PC-9 (cell line): ENCODE results near the gene CALN1. TPM values are rescaled to one million over a fixed set of nuclear protein-coding genes. Genes with fewer than 3 reads are reported as not detected.

ENCODE experiments used
- BruUV-seq: library from RNA; stranded (reverse); fragments of 400-500 nt; replicated peaks from 2 replicates; lab custom pipeline; 2021; lab: Mats Ljungman, UMichigan
- CTCF ChIA-PET: fragments of 300-600 bp; sonication (Branson Sonifier 250); formaldehyde crosslinking; loops from one replicate; lab custom pipeline; 2022; ENCODE audit warnings: antibody characterized with exemption; lab: Charles Lee
- POLR2A ChIA-PET: fragments of 300-600 bp; sonication (Branson Sonifier 250); formaldehyde crosslinking; loops from one replicate; lab custom pipeline; 2022; ENCODE audit warnings: antibody characterized with exemption; ENCODE audit not compliant: unreplicated experiment; lab: Charles Lee
- DNase-seq, 2 experiments: peaks; one replicate each; pipeline versions ENCODE4 v3.0.0 to v3.0.0-alpha.2; 2015 to 2022; ENCODE audit warnings: mixed read lengths in 1 of 2
- H2AFZ ChIP-seq: fragments of 200-600 bp; sonication (generic); 2 replicates; pipeline ENCODE4 v1.8.1; 2017; ENCODE audit warnings: antibody characterized with exemption
- H3F3A ChIP-seq: fragments of 200-600 bp; sonication (generic); 2 replicates; pipeline ENCODE4 v1.8.1; 2017; ENCODE audit warnings: antibody characterized with exemption, mild to moderate bottlenecking, low read depth; ENCODE audit not compliant: insufficient read depth
- H3K27ac ChIP-seq: fragments of 200-600 bp; sonication (generic); 2 replicates; pipeline ENCODE4 v1.6.1; 2016; ENCODE audit warnings: mixed run types
- H3K27me3 ChIP-seq: fragments of 200-600 bp; sonication (generic); 2 replicates; pipeline ENCODE4 v1.6.1; 2016; ENCODE audit warnings: low read depth, mixed run types; ENCODE audit not compliant: insufficient read depth
- H3K36me3 ChIP-seq: fragments of 200-600 bp; sonication (generic); 2 replicates; pipeline ENCODE4 v1.6.1; 2016; ENCODE audit warnings: low read depth, mixed run types
- H3K4me1 ChIP-seq: fragments of 200-600 bp; sonication (generic); replicated peaks from 2 replicates; pipeline ENCODE4 v1.6.1; 2016; ENCODE audit warnings: mixed run types; ENCODE audit not compliant: insufficient read depth
- H3K4me2 ChIP-seq: fragments of 200-600 bp; sonication (generic); 2 replicates; pipeline ENCODE4 v1.6.1; 2017; ENCODE audit warnings: mixed run types
- H3K4me3 ChIP-seq: fragments of 200-600 bp; sonication (generic); 2 replicates; pipeline ENCODE4 v1.6.1; 2016; ENCODE audit warnings: mixed run types
- H3K79me2 ChIP-seq: fragments of 200-600 bp; sonication (generic); 2 replicates; pipeline ENCODE4 v1.6.1; 2017; ENCODE audit warnings: low read depth, mixed run types
- H3K9me2 ChIP-seq: fragments of 200-600 bp; sonication (generic); 2 replicates; pipeline ENCODE4 v1.8.1; 2017; ENCODE audit warnings: mild to moderate bottlenecking; ENCODE audit not compliant: insufficient read depth
- H3K9me3 ChIP-seq: fragments of 200-600 bp; sonication (generic); 2 replicates; pipeline ENCODE4 v1.8.1; 2016; ENCODE audit warnings: low read depth; ENCODE audit not compliant: insufficient read depth
- H4K20me1 ChIP-seq: fragments of 200-600 bp; sonication (generic); 2 replicates; pipeline ENCODE4 v1.8.1; 2017; ENCODE audit not compliant: insufficient read depth
- CTCF ChIP-seq: fragments of 200-600 bp; sonication (generic); conservative IDR thresholded peaks from 2 replicates; pipeline ENCODE4 v1.6.1; 2017; ENCODE audit warnings: mixed run types, antibody characterized with exemption, mild to moderate bottlenecking, moderate library complexity
- EZH2 ChIP-seq: fragments of 200-600 bp; sonication (generic); IDR thresholded peaks from 2 replicates; pipeline ENCODE4 v1.8.0; 2017; ENCODE audit warnings: antibody characterized with exemption, low read depth
- intact Hi-C: fragments of 100-400 bp; cut with micrococcal nuclease; formaldehyde crosslinking; loops from one replicate; pipeline ENCODE4 v1.10.0; 2022; ENCODE audit not compliant: unreplicated experiment
- total RNA-seq: library from RNA; stranded (reverse); gene quantifications from 2 replicates; pipeline ENCODE4 v1.2.3, GENCODE V29; 2021

CALN1 gene
- total RNA-seq, 1 experiment from 2014 or later = not detected

GRCh38 chr7:72334066-72334465 lies 78.1 kb downstream of the CALN1 start:
- Histone ChIP-seq H3F3A (no peaks in the 10 kb centered on the region), H3K9me3 (no peaks in the 10 kb centered on the region; the same call in 1 of the 2 replicates), H4K20me1 (no peaks in the 10 kb centered on the region), H2AFZ (no peak overlapping the region), H3K4me3 (no peak overlapping the region), H3K4me2 (no peak overlapping the region), H3K27me3 (0 out of 2 replicates have a peak, but pooled peaks cover 4% of the 10 kb centered on the region), H3K36me3 (no peaks in the 10 kb centered on the region), H3K9me2 (no peaks in the 10 kb centered on the region), H3K79me2 (no peaks in the 10 kb centered on the region), H3K4me1 (no peaks in the 10 kb centered on the region), H3K27ac (no peak overlapping the region)
- TF ChIP-seq EZH2 = no peak
- TF ChIP-seq CTCF = 0 out of 2 replicates have a peak, but pooled peaks have one; percentile 29
- ChIA-PET CTCF (interaction anchor here (0.6 kb wide), 1 partner anchor 484 kb away, joined by 3 read pairs; no protein-coding TSS in a partner anchor), POLR2A (no interaction called here)
- no peak for DNase-seq
- intact Hi-C loops = no loop called here
- no TSS peak for BruUV-seq

- H3K79me2 ChIP-seq = no peaks in the 10 kb centered on the region
- CTCF ChIA-PET = no interaction called here
- H3K9me2 ChIP-seq = no peaks in the 10 kb centered on the region
- POLR2A ChIA-PET = no interaction called here
- no peak overlapping the region for H3K27ac ChIP-seq
- H3K4me3 ChIP-seq = no peak overlapping the region
- no peak for DNase-seq
- BruUV-seq = no TSS peak
- H3K9me3 ChIP-seq = no peaks in the 10 kb centered on the region; the same call in 1 of the 2 replicates
- no peaks in the 10 kb centered on the region for H3K36me3 ChIP-seq
- H3K27me3 ChIP-seq = peaks cover 22% of the 10 kb centered on the region
- intact Hi-C loops = no loop called here
- H3F3A ChIP-seq = no peaks in the 10 kb centered on the region; the same call in 1 of the 2 replicates
- peaks cover 6% of the 10 kb centered on the region; the same call in 1 of the 2 replicates for H3K4me1 ChIP-seq
- no peaks in the 10 kb centered on the region for H4K20me1 ChIP-seq
- no peak overlapping the region for H3K4me2 ChIP-seq
- H2AFZ ChIP-seq = no peak overlapping the region
- TF ChIP-seq CTCF = no peak
- no peak for TF ChIP-seq EZH2
Observed at GRCh38 chr7:72326811-72327210, 85.3 kb downstream of the CALN1 start.

- peak; percentile 24 to 83 for DNase-seq
- H3F3A ChIP-seq = no peaks in the 10 kb centered on the region; the same call in 1 of the 2 replicates
- no peaks in the 10 kb centered on the region for H3K9me2 ChIP-seq
- H3K4me1 ChIP-seq = peaks cover 6% of the 10 kb centered on the region; the same call in 1 of the 2 replicates
- no peaks in the 10 kb centered on the region for H3K36me3 ChIP-seq
- no peak overlapping the region for H2AFZ ChIP-seq
- BruUV-seq = no TSS peak
- no peaks in the 10 kb centered on the region for H3K79me2 ChIP-seq
- no peaks in the 10 kb centered on the region; the same call in 1 of the 2 replicates for H3K9me3 ChIP-seq
- POLR2A ChIA-PET = no interaction called here
- H3K27me3 ChIP-seq = peaks cover 22% of the 10 kb centered on the region
- H3K27ac ChIP-seq = no peak overlapping the region
- intact Hi-C loops = no loop called here
- no peak for TF ChIP-seq CTCF
- no peak for TF ChIP-seq EZH2
- H3K4me2 ChIP-seq = no peak overlapping the region
- H3K4me3 ChIP-seq = no peak overlapping the region
- CTCF ChIA-PET = no interaction called here
- H4K20me1 ChIP-seq = no peaks in the 10 kb centered on the region
Observed at GRCh38 chr7:72326365-72326764, 85.8 kb downstream of the CALN1 start.
